DND-41 (cell line): ENCODE data around the gene COX10.
"Not testable (repeated sequence)": the region's sequence is repeated elsewhere in the genome, so short reads cannot be mapped to it uniquely, and the experiment has no call there.

ENCODE experiments used
- ATAC-seq: fragments of 200-7000 bp; cut with Tn5 transposase; 3 replicates; pipeline ENCODE4 v1.9.1; 2021; ENCODE audit warnings: low read depth; ENCODE audit not compliant: insufficient read depth
- DNase-seq: peaks from one replicate; pipeline ENCODE4 v3.0.0-alpha.2; 2020
- H2AFZ ChIP-seq: 2 replicates; pipeline ENCODE4 v1.6.0; 2012; ENCODE audit warnings: low read depth, low read length
- H3K27ac ChIP-seq: 2 replicates; pipeline ENCODE4 v1.5.1; 2012; ENCODE audit warnings: low read length, inconsistent platforms
- H3K27me3 ChIP-seq: fragments of 200-600 bp; sonication (generic); 2 replicates; pipeline ENCODE4 v1.6.0; 2012; ENCODE audit warnings: low read length, mild to moderate bottlenecking, inconsistent platforms; ENCODE audit not compliant: insufficient read depth, poor library complexity
- H3K36me3 ChIP-seq: 2 replicates; pipeline ENCODE4 v1.5.1; 2012; ENCODE audit warnings: low read length, inconsistent platforms; ENCODE audit not compliant: insufficient read depth
- H3K4me1 ChIP-seq: 2 replicates; pipeline ENCODE4 v1.5.1; 2012; ENCODE audit warnings: mild to moderate bottlenecking, low read length; ENCODE audit not compliant: insufficient read depth
- H3K4me2 ChIP-seq: 2 replicates; pipeline ENCODE4 v1.6.0; 2012; ENCODE audit warnings: mild to moderate bottlenecking, moderate library complexity, low read length, inconsistent platforms; ENCODE audit not compliant: insufficient read depth
- H3K4me3 ChIP-seq, 2 experiments: fragments of 200-600 bp in 1 of 2; shearing (Covaris generic) in 1 of 2; 2 replicates each; pipeline ENCODE4 v1.5.1; 2012 to 2016; ENCODE audit warnings: inconsistent platforms in 2 of 2, low read length in 2 of 2, mild to moderate bottlenecking in 2 of 2, low read depth in 1 of 2, moderate library complexity in 1 of 2
- H3K79me2 ChIP-seq: 2 replicates; pipeline ENCODE4 v1.6.0; 2012; ENCODE audit warnings: low read length, inconsistent platforms; ENCODE audit not compliant: insufficient read depth
- H3K9ac ChIP-seq: 2 replicates; pipeline ENCODE4 v1.6.0; 2012; ENCODE audit warnings: low read depth, mild to moderate bottlenecking, inconsistent platforms, low read length, moderate library complexity
- H3K9me3 ChIP-seq: 2 replicates; pipeline ENCODE4 v1.5.1; 2012; ENCODE audit warnings: low read length, moderate library complexity, mild to moderate bottlenecking, inconsistent platforms; ENCODE audit not compliant: insufficient read depth, severe bottlenecking
- H4K20me1 ChIP-seq: 2 replicates; pipeline ENCODE4 v1.6.0; 2012; ENCODE audit warnings: low read length; ENCODE audit not compliant: insufficient read depth
- EZH2 ChIP-seq: IDR thresholded peaks from 3 replicates; pipeline ENCODE4 v1.6.1; 2012; ENCODE audit warnings: borderline replicate concordance, low read depth, mild to moderate bottlenecking, moderate library complexity, low read length, inconsistent platforms; ENCODE audit not compliant: severe bottlenecking
- TF ChIP-seq, protein P1 (sequence below): IDR thresholded peaks from 2 replicates; pipeline ENCODE4 v1.5.1; 2012; ENCODE audit warnings: borderline replicate concordance, low read length, moderate library complexity, mild to moderate bottlenecking; ENCODE audit not compliant: poor library complexity, severe bottlenecking; ENCODE audit errors: extremely low read depth

Gene COX10

DNA sequence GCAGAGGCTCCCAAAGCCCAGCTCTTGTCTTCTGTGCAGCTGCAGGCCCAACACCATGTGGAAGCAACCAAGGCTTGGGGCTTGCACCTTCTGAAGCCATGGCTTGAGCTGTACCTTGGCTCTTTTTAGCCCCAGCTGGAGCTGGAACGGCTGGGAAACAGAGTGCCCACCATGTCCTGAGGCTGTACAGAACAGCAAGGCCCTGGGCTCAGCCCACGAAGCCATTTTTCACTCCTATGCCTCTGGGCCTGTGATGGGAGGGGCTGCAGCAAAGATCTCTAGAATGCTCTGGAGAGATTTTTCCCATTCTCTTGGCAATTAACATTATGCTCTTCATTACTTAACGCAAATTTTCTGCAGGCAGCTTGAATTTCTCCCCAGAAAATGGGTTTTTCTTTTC, 99.3 kb downstream of the COX10 start:
- Histone ChIP-seq H3K4me3 (no peak overlapping the region), H3K4me1 (no peaks in the 10 kb centered on the region), H3K27me3 (no peaks in the 10 kb centered on the region), H3K27ac (no peak overlapping the region), H3K9ac (no peak overlapping the region), H3K9me3 (peaks cover 13% of the 10 kb centered on the region), H4K20me1 (no peaks in the 10 kb centered on the region), H2AFZ (no peak overlapping the region), H3K36me3 (peaks cover 17% of the 10 kb centered on the region; the same call in 1 of the 2 replicates), H3K4me2 (no peak overlapping the region), H3K79me2 (no peaks in the 10 kb centered on the region)
- ATAC-seq = no peak
- DNase-seq = no peak
- TF ChIP-seq EZH2 = no peak
- TF ChIP-seq, protein P1, sequence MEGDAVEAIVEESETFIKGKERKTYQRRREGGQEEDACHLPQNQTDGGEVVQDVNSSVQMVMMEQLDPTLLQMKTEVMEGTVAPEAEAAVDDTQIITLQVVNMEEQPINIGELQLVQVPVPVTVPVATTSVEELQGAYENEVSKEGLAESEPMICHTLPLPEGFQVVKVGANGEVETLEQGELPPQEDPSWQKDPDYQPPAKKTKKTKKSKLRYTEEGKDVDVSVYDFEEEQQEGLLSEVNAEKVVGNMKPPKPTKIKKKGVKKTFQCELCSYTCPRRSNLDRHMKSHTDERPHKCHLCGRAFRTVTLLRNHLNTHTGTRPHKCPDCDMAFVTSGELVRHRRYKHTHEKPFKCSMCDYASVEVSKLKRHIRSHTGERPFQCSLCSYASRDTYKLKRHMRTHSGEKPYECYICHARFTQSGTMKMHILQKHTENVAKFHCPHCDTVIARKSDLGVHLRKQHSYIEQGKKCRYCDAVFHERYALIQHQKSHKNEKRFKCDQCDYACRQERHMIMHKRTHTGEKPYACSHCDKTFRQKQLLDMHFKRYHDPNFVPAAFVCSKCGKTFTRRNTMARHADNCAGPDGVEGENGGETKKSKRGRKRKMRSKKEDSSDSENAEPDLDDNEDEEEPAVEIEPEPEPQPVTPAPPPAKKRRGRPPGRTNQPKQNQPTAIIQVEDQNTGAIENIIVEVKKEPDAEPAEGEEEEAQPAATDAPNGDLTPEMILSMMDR = no peak

DNA sequence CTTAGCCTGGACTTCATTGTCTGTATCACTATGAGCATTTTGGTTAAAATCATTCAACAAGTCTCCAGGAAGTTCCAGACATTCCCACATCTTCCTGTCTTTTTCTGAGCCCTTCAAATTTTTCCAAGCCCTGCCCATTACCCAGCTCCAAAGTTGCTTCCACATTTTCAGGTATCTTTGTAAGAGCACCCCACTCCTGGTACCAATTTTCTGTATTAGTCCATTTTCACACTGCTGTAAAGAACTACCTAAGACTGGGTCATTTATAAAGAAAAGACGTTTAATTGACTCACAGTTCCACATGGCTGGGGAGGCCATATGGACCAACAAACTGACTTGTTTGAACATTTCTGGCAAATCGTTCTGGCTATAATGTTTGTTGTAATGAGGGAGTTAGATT, 100.0 kb downstream of the COX10 start:
- Histone ChIP-seq H3K79me2 (no peaks in the 10 kb centered on the region), H3K27me3 (no peaks in the 10 kb centered on the region), H4K20me1 (no peaks in the 10 kb centered on the region), H3K36me3 (peaks cover 17% of the 10 kb centered on the region; the same call in 1 of the 2 replicates), H2AFZ (no peak overlapping the region), H3K9ac (no peak overlapping the region), H3K9me3 (peaks cover 13% of the 10 kb centered on the region), H3K4me1 (no peaks in the 10 kb centered on the region), H3K27ac (no peak overlapping the region), H3K4me3 (no peak overlapping the region), H3K4me2 (no peak overlapping the region)
- DNase-seq = no peak
- TF ChIP-seq EZH2 = no peak
- TF ChIP-seq, protein P1 = no peak
- ATAC-seq = no peak

DNA sequence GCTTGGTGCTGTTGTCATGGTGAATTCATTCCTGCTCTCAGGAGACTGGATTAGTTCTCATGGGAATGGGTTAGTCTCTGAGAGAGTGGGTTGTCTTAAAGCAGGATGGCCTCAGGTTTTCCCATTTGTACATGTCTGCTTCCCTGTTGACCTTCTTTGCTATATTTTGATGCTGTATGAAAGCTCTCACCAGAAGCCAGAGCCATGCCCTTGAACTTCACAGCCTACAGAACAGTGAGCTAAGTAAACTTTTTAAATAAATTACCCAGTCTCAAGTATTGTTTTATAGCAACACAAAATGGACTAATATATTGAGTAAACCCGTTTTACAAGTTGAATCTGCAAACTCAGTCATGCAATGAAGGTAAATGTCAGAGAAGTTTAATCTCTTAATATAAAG, 100.6 kb downstream of the COX10 start:
- Histone ChIP-seq H3K4me3 (no peak overlapping the region), H3K9ac (no peak overlapping the region), H3K4me1 (no peaks in the 10 kb centered on the region), H3K36me3 (peaks cover 13% of the 10 kb centered on the region; the same call in 1 of the 2 replicates), H3K79me2 (no peaks in the 10 kb centered on the region), H3K4me2 (no peak overlapping the region), H3K27me3 (no peaks in the 10 kb centered on the region), H3K9me3 (peaks cover 13% of the 10 kb centered on the region), H2AFZ (no peak overlapping the region), H4K20me1 (no peaks in the 10 kb centered on the region), H3K27ac (no peak overlapping the region)
- ATAC-seq (no peak), DNase-seq (no peak)
- TF ChIP-seq, protein P1 = no peak
- TF ChIP-seq EZH2 = no peak

DNA sequence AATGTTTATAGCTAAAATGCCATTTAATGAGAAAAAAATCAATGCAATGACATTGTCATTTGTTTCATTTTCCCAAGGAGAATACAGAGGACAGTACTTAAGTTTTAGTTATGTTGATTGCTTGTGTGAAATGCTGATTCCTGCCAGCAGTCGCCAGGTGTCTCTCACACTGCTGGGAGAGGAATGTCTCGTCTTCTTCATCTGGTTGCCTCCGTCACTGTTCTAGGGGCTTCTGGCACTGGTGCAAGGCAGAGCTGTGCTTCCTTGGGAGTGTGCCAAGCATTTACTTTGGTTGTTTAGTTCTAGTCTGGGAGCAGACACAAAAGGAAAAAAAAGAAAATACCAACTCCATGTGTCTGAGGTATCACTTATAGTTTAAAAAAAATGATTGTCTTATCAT, 107.7 kb downstream of the COX10 start:
- H3K36me3 ChIP-seq, H4K20me1 ChIP-seq, DNase-seq, H3K27me3 ChIP-seq, H3K9ac ChIP-seq, ATAC-seq, H3K4me2 ChIP-seq, H3K4me1 ChIP-seq, H3K9me3 ChIP-seq, H3K4me3 ChIP-seq, H3K27ac ChIP-seq, H3K79me2 ChIP-seq, H2AFZ ChIP-seq: not testable (repeated sequence)

DNA sequence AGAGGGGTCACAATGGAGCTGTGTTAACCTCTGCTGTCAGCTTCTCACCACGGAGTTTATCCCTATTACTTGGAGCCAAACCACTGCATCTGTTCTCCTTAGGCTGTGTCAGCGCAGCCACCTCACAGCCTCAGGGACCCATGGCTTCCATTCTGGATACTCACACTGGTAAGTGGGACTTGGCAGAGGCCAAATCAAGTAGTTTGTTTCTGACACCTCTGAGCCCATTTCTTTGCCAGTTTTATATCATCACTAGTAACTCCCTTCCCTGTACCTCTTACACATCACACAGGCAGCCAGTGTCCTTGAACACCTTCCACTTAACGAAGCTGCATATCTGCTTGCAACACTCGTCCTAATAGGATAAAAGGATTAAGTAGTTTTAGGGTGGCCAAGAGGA, 108.5 kb downstream of the COX10 start:
- not testable (repeated sequence) for H3K4me2 ChIP-seq, H3K36me3 ChIP-seq, H3K4me1 ChIP-seq, H2AFZ ChIP-seq, H3K79me2 ChIP-seq, H3K4me3 ChIP-seq, H3K27me3 ChIP-seq, DNase-seq, H3K9me3 ChIP-seq, H3K27ac ChIP-seq, H3K9ac ChIP-seq, H4K20me1 ChIP-seq, ATAC-seq

DNA sequence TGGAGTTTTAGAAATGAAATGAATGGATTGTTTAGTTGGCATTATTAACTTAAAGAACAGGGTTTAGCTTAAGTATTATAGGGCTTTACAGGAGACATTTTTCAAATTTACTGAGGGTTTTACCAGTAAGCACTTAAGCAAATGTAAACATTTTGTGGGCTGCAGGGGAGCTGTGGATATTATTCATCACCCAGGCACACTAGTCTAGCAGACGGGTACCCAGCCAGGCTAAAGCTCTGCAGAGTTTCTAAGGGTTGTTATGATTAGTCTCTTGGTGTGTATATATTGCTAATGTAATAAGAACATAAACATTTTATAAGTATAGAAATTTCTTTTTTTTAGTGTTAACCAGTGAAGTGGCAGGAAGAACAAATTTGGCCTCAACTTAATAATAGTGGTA, 110.6 kb downstream of the COX10 start:
- H3K9me3 ChIP-seq, H3K9ac ChIP-seq, H3K27ac ChIP-seq, H3K27me3 ChIP-seq, H3K36me3 ChIP-seq, DNase-seq, H4K20me1 ChIP-seq, H3K79me2 ChIP-seq, ATAC-seq, H3K4me1 ChIP-seq, H3K4me3 ChIP-seq, H2AFZ ChIP-seq, H3K4me2 ChIP-seq: not testable (repeated sequence)
